GM19468 (cell line): Measurements from ENCODE around the gene SRSF9.

ENCODE experiments used
- ATAC-seq: cut with Tn5 transposase; IDR thresholded peaks from one replicate; pipeline ENCODE4 v1.9.1; 2021; ENCODE audit warnings: mild to moderate bottlenecking, moderate library complexity, moderate number of reproducible peaks; ENCODE audit not compliant: unreplicated experiment; ENCODE audit errors: extremely low read depth

SRSF9 gene

DNA sequence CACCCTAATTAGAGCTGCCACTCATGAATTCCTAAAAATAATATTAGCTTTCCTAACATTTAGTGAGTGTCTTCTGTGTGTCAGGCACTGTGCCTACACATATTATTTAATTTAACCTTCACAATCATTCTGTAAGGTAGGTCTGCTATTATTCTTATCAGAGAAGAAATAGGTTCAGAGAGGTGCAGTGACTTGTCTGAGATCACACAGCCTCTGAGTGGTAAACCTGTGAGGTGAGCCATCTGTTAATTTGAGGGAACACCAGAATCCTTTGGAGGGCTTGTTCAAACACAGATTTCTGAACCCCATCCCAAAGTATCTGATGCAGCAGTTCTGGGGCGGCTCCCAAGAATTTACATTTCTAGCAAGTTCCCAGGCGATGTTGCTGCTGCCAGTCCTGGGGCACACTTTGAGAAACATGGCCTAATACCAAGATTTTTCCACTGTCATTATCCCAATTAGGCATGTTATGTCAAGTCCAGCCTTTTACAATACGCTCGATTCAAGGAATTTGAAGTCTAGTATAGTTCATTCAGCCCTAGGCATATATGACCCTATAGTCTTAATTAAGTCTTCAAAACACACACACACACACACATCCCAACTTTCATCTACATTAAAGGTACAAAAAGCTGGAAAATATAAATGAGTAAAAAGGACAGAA lies 51.5 kb downstream of the SRSF9 start:
- no peak for ATAC-seq

GRCh38 chr12:120416490-120417216 lies 52.9 kb downstream of the SRSF9 start:
- ATAC-seq = no peak

DNA sequence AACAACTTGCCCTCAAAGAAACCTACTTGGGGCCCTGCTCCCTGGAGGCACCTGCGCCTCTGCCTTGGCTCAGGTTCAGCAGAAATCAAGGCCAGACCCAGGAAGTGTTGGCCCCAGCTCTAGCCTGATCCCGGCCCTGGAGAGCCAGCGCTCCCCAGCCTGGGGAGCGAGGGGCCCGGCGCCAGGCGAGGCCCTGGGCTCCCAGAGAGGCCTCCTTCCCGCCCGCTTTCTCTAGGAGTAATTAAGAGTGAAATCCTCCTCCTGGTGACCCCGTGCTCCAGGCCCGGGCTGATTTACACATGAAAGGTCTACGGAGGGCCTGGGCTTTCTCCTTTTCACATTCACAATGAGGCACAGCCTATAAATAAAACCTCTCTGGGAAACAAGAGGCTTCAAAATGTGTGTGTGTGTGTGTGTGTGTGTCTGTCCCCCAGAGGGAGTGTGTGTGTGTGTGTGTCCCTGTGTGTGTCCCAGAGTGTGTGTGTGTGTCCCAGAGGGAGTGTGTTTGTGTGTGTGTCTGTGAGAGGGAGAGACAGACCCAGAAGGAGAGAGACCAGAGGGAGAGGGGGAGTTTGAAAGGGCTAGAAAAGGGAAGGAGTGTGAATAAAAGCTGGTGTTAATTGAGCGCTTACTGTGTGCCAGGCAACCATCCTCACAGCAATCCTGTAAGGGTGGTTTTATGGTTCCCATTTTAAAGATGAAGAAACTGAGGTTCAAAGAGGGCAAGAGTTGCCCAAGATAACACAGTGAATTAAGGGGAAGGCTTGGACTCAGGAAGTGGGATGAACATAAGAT lies 55.5 kb downstream of the SRSF9 start:
- no peak for ATAC-seq

DNA sequence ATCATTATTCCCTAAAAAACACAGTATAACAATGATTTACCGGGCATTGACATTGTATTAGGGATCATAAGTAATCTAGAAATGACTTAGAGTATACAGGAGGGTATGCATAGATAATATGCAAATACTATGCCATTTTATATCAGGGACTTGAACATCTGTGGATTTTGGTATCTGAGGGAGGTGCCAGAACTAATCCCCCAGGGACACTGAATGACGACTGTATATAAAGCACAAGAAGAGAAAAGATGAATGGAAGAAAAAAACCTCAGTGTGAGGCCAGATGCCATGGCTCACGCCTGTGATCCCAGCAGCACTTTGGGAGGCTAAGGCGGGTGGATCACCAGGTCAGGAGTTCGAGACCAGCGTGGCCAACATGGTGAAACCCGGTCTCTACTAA lies 57.1 kb downstream of the SRSF9 start:
- ATAC-seq = no peak
